Aorta (tissue), 5 donors: Measurements from ENCODE around the gene NOA1. TPM values are rescaled to one million over a fixed set of nuclear protein-coding genes. Genes with fewer than 3 reads are reported as not detected.

Experiments
- ATAC-seq: fragments of 200-7000 bp; cut with Tn5 transposase; one replicate; pipeline ENCODE4 v1.9.1; 2022; ENCODE audit warnings: moderate library complexity; ENCODE audit not compliant: low FRiP score
- DNase-seq, 2 donors: peaks; one replicate each; pipeline ENCODE4 v3.0.0-alpha.2; 2020
- H3K27ac ChIP-seq, 2 donors: one replicate each; pipeline ENCODE4 v1.5.1; 2013; ENCODE audit warnings: low read length in 2 of 2, mild to moderate bottlenecking in 2 of 2, moderate library complexity in 2 of 2, control low read depth in 1 of 2, inconsistent platforms in 1 of 2, low read depth in 1 of 2
- H3K27me3 ChIP-seq, 2 donors: one replicate each; pipeline ENCODE4 v1.6.1; 2013; ENCODE audit warnings: control low read depth in 1 of 2, low read length in 1 of 2, mild to moderate bottlenecking in 1 of 2, moderate library complexity in 1 of 2; ENCODE audit not compliant: insufficient read depth in 2 of 2, control insufficient read depth in 1 of 2
- H3K36me3 ChIP-seq, 2 donors: one replicate each; pipeline ENCODE4 v1.6.1; 2013; ENCODE audit warnings: control low read depth in 1 of 2, low read length in 1 of 2, mild to moderate bottlenecking in 1 of 2; ENCODE audit not compliant: insufficient read depth in 2 of 2, control insufficient read depth in 1 of 2
- H3K4me1 ChIP-seq, 2 donors: one replicate each; pipeline ENCODE4 v1.6.1; 2013; ENCODE audit warnings: low read length in 2 of 2, control low read depth in 1 of 2, mild to moderate bottlenecking in 1 of 2, moderate library complexity in 1 of 2; ENCODE audit not compliant: insufficient read depth in 2 of 2, control insufficient read depth in 1 of 2
- H3K4me3 ChIP-seq, 2 donors: one replicate each; pipeline ENCODE4 v1.5.1; 2013; ENCODE audit warnings: low read length in 2 of 2, control low read depth in 1 of 2, mild to moderate bottlenecking in 1 of 2
- H3K9me3 ChIP-seq: one replicate; pipeline ENCODE4 v1.6.1; 2013; ENCODE audit warnings: mild to moderate bottlenecking, low read length; ENCODE audit not compliant: control insufficient read depth
- WGBS, 2 donors: extraction: QIAGEN DNeasy Blood & Tissue Kit; methylation state at CpG; one replicate each; pipeline ENCODE4 v1.1.7; 2013; 5-methylcytosine and 5-hydroxymethylcytosine counted together
- intact Hi-C, 2 donors: fragments of 100-400 bp; cut with DNase I; formaldehyde crosslinking; loops; one replicate each; pipeline versions ENCODE4 v1.14.2 to v1.15.0; 2022
- polyA plus RNA-seq, 2 donors: library from polyadenylated mRNA; stranded (reverse); fragments of 200-250 nt; gene quantifications; one replicate each; pipeline ENCODE4 v1.2.3, GENCODE V29; 2013
- total RNA-seq, 2 donors: library from RNA; stranded (reverse); fragmentation: NEBNext Ultra II Directional; extraction: Animal tissue kit (Norgen Biotek cat#: 25700); gene quantifications; one replicate each; pipeline ENCODE4 v1.2.1, GENCODE V29; 2021
- donor health status: healthy with polysubstance abuse.
- donor health status: Bipolar disorder and iron deficiency.
- donor health status: DM: no; HTN: no; CAD: no.
- donor health status: DM: no; HTN: no; CAD: no.
- donor health status: DM: yes; HTN: yes; CAD: no.

The NOA1 gene
- total and polyA plus RNA-seq, 4 donors: 10.0 to 15.4 (median 12.2) TPM

- ATAC-seq (no peak), DNase-seq (no peak)
- Histone ChIP-seq H3K27me3 (no peaks in the 10 kb centered on the region), H3K9me3 (no peaks in the 10 kb centered on the region), H3K27ac (no peak overlapping the region), H3K4me1 (peaks cover 0 to 1% of the 10 kb centered on the region in 2 donors), H3K4me3 (no peak overlapping the region), H3K36me3 (peaks cover 7 to 15% of the 10 kb centered on the region in 2 donors)
- 93% methylated on average over 3 of the region's 3 CpGs for WGBS, 2 donors
- intact Hi-C loops: no loop called here
Observed at GRCh38 chr4:56986952-56987351, 9.5 kb upstream of the NOA1 start.

GRCh38 chr4:56986192-56986591, 8.8 kb upstream of the NOA1 start:
- 90 to 92% methylated on average over 1 of the region's 1 CpG for WGBS, 2 donors
- DNase-seq: no peak

GRCh38 chr4:56981795-56982201, 4.4 kb upstream of the NOA1 start:
- peaks cover 0 to 3% of the 10 kb centered on the region in 2 donors for H3K4me1 ChIP-seq
- peaks cover 4 to 5% of the 10 kb centered on the region in 2 donors for H3K36me3 ChIP-seq
- DNase-seq (no peak), ATAC-seq (no peak)
- 36 to 40% methylated on average over 4 of the region's 4 CpGs for WGBS, 2 donors
- no peak overlapping the region for H3K4me3 ChIP-seq
- no peaks in the 10 kb centered on the region for H3K9me3 ChIP-seq
- intact Hi-C loops: no loop called here
- no peaks in the 10 kb centered on the region for H3K27me3 ChIP-seq
- no peak overlapping the region for H3K27ac ChIP-seq

More at GRCh38 chr4:56986192-56986591, 8.8 kb upstream of the NOA1 start:
- intact Hi-C loops: no loop called here
- Histone ChIP-seq H3K27me3 (no peaks in the 10 kb centered on the region), H3K9me3 (no peaks in the 10 kb centered on the region), H3K4me1 (peaks cover 0 to 3% of the 10 kb centered on the region in 2 donors), H3K27ac (no peak overlapping the region), H3K4me3 (no peak overlapping the region), H3K36me3 (peaks cover 7 to 15% of the 10 kb centered on the region in 2 donors)
- ATAC-seq: no peak

- Histone ChIP-seq H3K4me1 (peaks cover 0 to 3% of the 10 kb centered on the region in 2 donors), H3K36me3 (no peaks in the 10 kb centered on the region), H3K27ac (no peak overlapping the region), H3K4me3 (peak overlapping the region; percentile 87 to 92), H3K9me3 (no peaks in the 10 kb centered on the region), H3K27me3 (no peaks in the 10 kb centered on the region)
- intact Hi-C loops: loop anchor here (2.0 to 5.0 kb wide), 2 partner anchors 71 to 72 kb away; partner anchors contain the start of gene REST (in 1 of the 2)
- DNase-seq: peak in 1 of 2 donors; percentile 53
- WGBS, 2 donors: 12 to 13% methylated on average over 21 of the region's 21 CpGs
- ATAC-seq: no peak
Observed at GRCh38 chr4:56979421-56980072, 2.1 kb upstream of the NOA1 start.

- intact Hi-C loops: loop anchor here (2.0 to 5.0 kb wide), 2 partner anchors 70 to 72 kb away; partner anchors contain the start of gene REST (in 1 of the 2)
- WGBS, 2 donors: 0% methylated on average over 37 of the region's 37 CpGs
- H3K27me3 ChIP-seq: no peaks in the 10 kb centered on the region
- H3K27ac ChIP-seq: peak within 1 kb of the TSS; percentile 52 to 96
- H3K4me1 ChIP-seq: peaks cover 0 to 3% of the 10 kb centered on the region in 2 donors
- DNase-seq (peak; percentile 97), ATAC-seq (peak; percentile 93)
- no peaks in the 10 kb centered on the region for H3K36me3 ChIP-seq
- H3K4me3 ChIP-seq: peak within 1 kb of the TSS; percentile 87 to 92
- no peaks in the 10 kb centered on the region for H3K9me3 ChIP-seq
Observed at GRCh38 chr4:56978750-56979303, 1.4 kb upstream of the NOA1 start, which contains the start of gene POLR2B. Gene POLR2B (plus strand): TSS chr4:56978896. CDS start chr4:56978986, 90 bp downstream.

- H3K4me1 ChIP-seq: peaks cover 0 to 1% of the 10 kb centered on the region in 2 donors
- ATAC-seq (peak; percentile 62), DNase-seq (peak; percentile 63 to 85)
- peak overlapping the region; percentile 88 to 98 for H3K4me3 ChIP-seq
- intact Hi-C loops: loop anchor here (1.0 to 5.0 kb wide), 2 partner anchors 16 to 70 kb away; partner anchors contain the start of gene REST (in 1 of the 2)
- peak overlapping the region in 1 of 2 donors; percentile 76 for H3K27ac ChIP-seq
- 0 to 1% methylated on average over 45 to 46 of the region's 46 CpGs for WGBS, 2 donors
- H3K27me3 ChIP-seq: no peaks in the 10 kb centered on the region
- H3K36me3 ChIP-seq: peaks cover 0 to 3% of the 10 kb centered on the region in 2 donors
- H3K9me3 ChIP-seq: no peaks in the 10 kb centered on the region
Observed at GRCh38 chr4:56976837-56977320, 527 bp downstream of the NOA1 start.

- intact Hi-C loops: loop anchor here (1.0 to 5.0 kb wide), 2 partner anchors 15 to 69 kb away; partner anchors contain the start of gene REST (in 1 of the 2)
- ATAC-seq: no peak
- H3K36me3 ChIP-seq: peaks cover 0 to 3% of the 10 kb centered on the region in 2 donors
- H3K9me3 ChIP-seq: no peaks in the 10 kb centered on the region
- H3K4me3 ChIP-seq: peak overlapping the region; percentile 88 to 98
- H3K27me3 ChIP-seq: no peaks in the 10 kb centered on the region
- no peak overlapping the region for H3K27ac ChIP-seq
- WGBS, 2 donors: 2% methylated on average over 35 of the region's 35 CpGs
- peak in 1 of 2 donors; percentile 51 for DNase-seq
- no peaks in the 10 kb centered on the region for H3K4me1 ChIP-seq
Observed at GRCh38 chr4:56976283-56976836, 1.0 kb downstream of the NOA1 start.

GRCh38 chr4:56973336-56973735, 4.1 kb downstream of the NOA1 start:
- Histone ChIP-seq H3K4me3 (no peak overlapping the region), H3K36me3 (peaks cover 0 to 5% of the 10 kb centered on the region in 2 donors), H3K9me3 (no peaks in the 10 kb centered on the region), H3K27me3 (no peaks in the 10 kb centered on the region), H3K27ac (no peak overlapping the region), H3K4me1 (no peaks in the 10 kb centered on the region)
- ATAC-seq (no peak), DNase-seq (no peak)
- intact Hi-C loops: no loop called here
- WGBS, 2 donors: 99 to 100% methylated on average over 3 of the region's 3 CpGs
